ENCODE data around the gene VMO1.

DNA sequence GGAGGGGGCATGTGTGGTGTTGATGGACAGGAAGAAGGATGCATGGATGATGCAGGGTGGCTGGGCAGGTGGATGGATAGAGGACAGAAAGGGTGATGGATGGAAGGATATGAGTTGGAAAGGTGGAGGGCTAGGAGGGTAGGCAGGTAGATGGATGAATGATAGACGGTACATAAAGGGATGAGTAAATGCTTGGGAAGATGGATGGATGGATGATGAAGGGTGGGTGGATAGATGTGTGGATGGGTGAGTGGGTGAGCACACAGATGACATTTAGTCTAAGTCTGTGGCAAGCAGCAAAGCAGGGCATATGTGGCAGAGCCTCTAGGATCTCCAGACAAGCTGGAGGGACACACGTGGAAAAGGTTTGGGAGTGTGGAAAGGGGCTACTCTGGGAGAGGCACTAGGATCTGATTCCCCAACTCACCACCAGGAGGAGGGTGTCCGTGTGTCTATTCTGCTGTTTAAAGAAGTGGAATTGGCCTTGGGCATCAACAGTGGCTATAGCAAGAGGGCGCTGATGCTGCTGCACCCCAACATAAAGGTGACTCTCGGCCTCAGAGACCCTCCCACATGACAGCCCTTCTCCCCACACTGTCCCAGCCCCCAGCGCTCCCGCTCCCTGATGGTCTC, 29.0 kb upstream of the VMO1 start:
- TF ChIP-seq EZH2 (IDR thresholded peaks at IDR 0.05; ENCODE audit: insufficient read depth, poor library complexity, severe bottlenecking) (no peak), EZH2phosphoT487 (IDR thresholded peaks at IDR 0.05; ENCODE audit: insufficient read depth, low read depth) (no peak)
